ENCODE measurements around the gene PCDH9. TPM values are rescaled to one million over a fixed set of nuclear protein-coding genes. Genes with fewer than 3 reads are reported as not detected.

PCDH9 gene
- total and polyA plus RNA-seq, 10 of the 15 experiments (the other 5 are each of a cell fraction or from before 2014, with no cell fraction given): 0.02 to 2.3 (median 0.05) TPM; not detected in 1

GRCh38 chr13:66400292-66400691 lies 829.8 kb downstream of the PCDH9 start (continued):
- TF ChIP-seq IRF5 (IDR thresholded peaks at IDR 0.05; ENCODE audit: borderline replicate concordance) (no peak), NFYB (IDR thresholded peaks at IDR 0.05; ENCODE audit: insufficient read depth, low read depth, low read length) (no peak), FOS (IDR thresholded peaks at IDR 0.05; ENCODE audit: borderline replicate concordance, extremely low read depth, insufficient read length) (no peak), BACH1 (IDR thresholded peaks at IDR 0.05; ENCODE audit: borderline replicate concordance) (no peak), ZSCAN29 (IDR thresholded peaks at IDR 0.05) (no peak), CHD2 (IDR thresholded peaks at IDR 0.05; ENCODE audit: borderline replicate concordance, low read depth, low read length) (no peak), SRF (IDR thresholded peaks at IDR 0.05; ENCODE audit: low read depth in 2 of 2, low read length in 2 of 2) (no peak)

GRCh38 chr13:66399873-66400272 lies 830.3 kb downstream of the PCDH9 start:
- ATAC-seq: no peak
- WGBS (ENCODE audit: insufficient coverage, insufficient replicate concordance, low lambda C conversion rate, missing lambda C conversion rate): 0% methylated on average over 1 of the region's 1 CpG
- in situ Hi-C loops (cut with MboI) (no loop called here), intact Hi-C loops (cut with micrococcal nuclease; ENCODE audit: unreplicated experiment) (no loop called here)
- Histone ChIP-seq H3K4me2 (ENCODE audit: control insufficient read depth, insufficient read depth) (no peak overlapping the region), H3K79me2 (ENCODE audit: control insufficient read depth, insufficient read depth, low read length) (no peaks in the 10 kb centered on the region), H3K27me3 (replicated peaks in 1 of 2; ENCODE audit: control insufficient read depth in 2 of 2, insufficient read depth in 2 of 2, low read length in 1 of 2) (no peaks in the 10 kb centered on the region), H3K9me3 (replicated peaks; ENCODE audit: control insufficient read depth, insufficient read depth, low read length) (no peaks in the 10 kb centered on the region), H4K20me1 (ENCODE audit: control insufficient read depth, insufficient read depth) (no peaks in the 10 kb centered on the region), H3K4me3 (no peak overlapping the region), H3K4me1 (ENCODE audit: control insufficient read depth, insufficient read depth, low read length) (no peaks in the 10 kb centered on the region), H3K36me3 (ENCODE audit: control insufficient read depth in 2 of 2, insufficient read depth in 2 of 2, low read length in 1 of 2) (no peaks in the 10 kb centered on the region), H2AFZ (ENCODE audit: control insufficient read depth, low read depth, low read length) (no peak overlapping the region), H3K9ac (ENCODE audit: control insufficient read depth, insufficient read depth, low read length) (no peak overlapping the region), H3K27ac (ENCODE audit: control insufficient read depth, insufficient read depth) (no peak overlapping the region)
- ChIA-PET RAD21 (ENCODE audit: unreplicated experiment) (no interaction called here), SMC1A (ENCODE audit: uncharacterized antibody, unreplicated experiment) (no interaction called here), POLR2A (no interaction called here), CTCF (no interaction called here)
- no peak for FAIRE-seq
- TF ChIP-seq HSF1 (IDR thresholded peaks at IDR 0.05; ENCODE audit: low read depth, low read length): no peak
- TF ChIP-seq EGR1 (IDR thresholded peaks at IDR 0.05; ENCODE audit: borderline replicate concordance in 1 of 2, low read depth in 2 of 2, low read length in 2 of 2): no peak
- no peak for TF ChIP-seq ZSCAN29 (IDR thresholded peaks at IDR 0.05)
- no peak for TF ChIP-seq RB1 (IDR thresholded peaks at IDR 0.05; ENCODE audit: borderline replicate concordance)
- TF ChIP-seq POU2F2 (IDR thresholded peaks at IDR 0.05; ENCODE audit: borderline replicate concordance, low read depth, low read length): no peak
- no peak for DNase-seq (ENCODE audit: low read depth, low spot score)
- no TSS peak for BruUV-seq (replicated peaks)
